SK-N-SH treated with all-trans-retinoic acid at 6 μM for 48 hours (cell line): Measurements from ENCODE around the gene DPYD.

Source experiments
- ATAC-seq: fragments of 200-7000 bp; cut with Tn5 transposase; 3 replicates; pipeline ENCODE4 v1.9.1; 2020; ENCODE audit warnings: mild to moderate bottlenecking, moderate library complexity
- ARNTL ChIP-seq: fragments of 450-650 bp; formaldehyde crosslinking; IDR thresholded peaks from 2 replicates; pipeline ENCODE4 v1.5.0; 2020; ENCODE audit warnings: low read depth, mild to moderate bottlenecking, moderate library complexity, borderline replicate concordance
- BACH2 ChIP-seq: fragments of 250-450 bp; sonication (Bioruptor Pico); IDR thresholded peaks from 2 replicates; pipeline ENCODE4 v1.9.0; 2021; ENCODE audit warnings: mild to moderate bottlenecking, borderline replicate concordance
- CSDC2 ChIP-seq: fragments of 250-450 bp; sonication (Bioruptor Pico); IDR thresholded peaks from 2 replicates; pipeline ENCODE4 v1.5.0; 2020; ENCODE audit warnings: mild to moderate bottlenecking, moderate library complexity
- GLIS3 ChIP-seq: fragments of 250-450 bp; sonication (Bioruptor Pico); IDR thresholded peaks from 2 replicates; pipeline ENCODE4 v1.5.0; 2020; ENCODE audit warnings: mild to moderate bottlenecking, moderate library complexity
- ISL1 ChIP-seq: fragments of 250-450 bp; sonication (Bioruptor Pico); IDR thresholded peaks from 2 replicates; pipeline ENCODE4 v2.1.2; 2022; ENCODE audit warnings: mild to moderate bottlenecking, moderate library complexity
- OSR1 ChIP-seq: fragments of 250-450 bp; sonication (Bioruptor Pico); IDR thresholded peaks from 2 replicates; pipeline ENCODE4 v1.8.0; 2022; ENCODE audit warnings: moderate library complexity, mild to moderate bottlenecking, inconsistent platforms
- RARB ChIP-seq: fragments of 250-450 bp; sonication (Bioruptor Pico); IDR thresholded peaks from 2 replicates; pipeline ENCODE4 v1.8.0; 2021; ENCODE audit warnings: mild to moderate bottlenecking, moderate library complexity
- SNAI2 ChIP-seq: fragments of 250-450 bp; sonication (Bioruptor Pico); IDR thresholded peaks from 2 replicates; pipeline ENCODE4 v1.5.0; 2020; ENCODE audit warnings: mild to moderate bottlenecking, moderate library complexity
- TCF4 ChIP-seq: fragments of 250-450 bp; sonication (Bioruptor Pico); IDR thresholded peaks from 2 replicates; pipeline ENCODE4 v1.8.0; 2021; ENCODE audit warnings: mild to moderate bottlenecking, moderate library complexity, borderline replicate concordance
- TOX ChIP-seq: fragments of 250-450 bp; sonication (Bioruptor Pico); IDR thresholded peaks from 2 replicates; pipeline ENCODE4 v1.8.0; 2021; ENCODE audit warnings: mild to moderate bottlenecking, moderate library complexity, borderline replicate concordance
- ZC3H10 ChIP-seq: fragments of 250-450 bp; sonication (Bioruptor Pico); IDR thresholded peaks from 2 replicates; pipeline ENCODE4 v1.5.1; 2021; ENCODE audit warnings: mild to moderate bottlenecking, moderate library complexity
- ZFP3 ChIP-seq: fragments of 250-450 bp; sonication (Bioruptor Pico); IDR thresholded peaks from 2 replicates; pipeline ENCODE4 v1.5.0; 2020; ENCODE audit warnings: mild to moderate bottlenecking, moderate library complexity
- ZFP30 ChIP-seq: fragments of 450-650 bp; formaldehyde crosslinking; IDR thresholded peaks from 2 replicates; pipeline ENCODE4 v1.5.0; 2022; ENCODE audit warnings: mild to moderate bottlenecking, moderate library complexity
- ZNF565 ChIP-seq: fragments of 450-650 bp; formaldehyde crosslinking; conservative IDR thresholded peaks from 2 replicates; pipeline ENCODE4 v1.5.0; 2020; ENCODE audit warnings: low read depth, mild to moderate bottlenecking, moderate library complexity
- ZNF70 ChIP-seq: fragments of 450-650 bp; formaldehyde crosslinking; IDR thresholded peaks from 2 replicates; pipeline ENCODE4 v1.5.0; 2020; ENCODE audit warnings: mild to moderate bottlenecking, moderate library complexity
- ZNF8 ChIP-seq: fragments of 450-650 bp; formaldehyde crosslinking; IDR thresholded peaks from 2 replicates; pipeline ENCODE4 v1.5.0; 2020; ENCODE audit warnings: mild to moderate bottlenecking, moderate library complexity
- TF ChIP-seq, protein P1 (sequence below): fragments of 250-450 bp; sonication (Bioruptor Pico); IDR thresholded peaks from 2 replicates; pipeline ENCODE4 v1.5.1; 2020; ENCODE audit warnings: low read depth, mild to moderate bottlenecking, moderate library complexity
- TF ChIP-seq, protein P2 (sequence below): fragments of 250-450 bp; sonication (Bioruptor Pico); IDR thresholded peaks from 2 replicates; pipeline ENCODE4 v1.5.1; 2021; ENCODE audit warnings: mild to moderate bottlenecking, moderate library complexity
- TF ChIP-seq, protein P3 (sequence below): fragments of 250-450 bp; sonication (Bioruptor Pico); IDR thresholded peaks from 2 replicates; pipeline ENCODE4 v1.8.0; 2020; ENCODE audit warnings: mild to moderate bottlenecking, moderate library complexity, borderline replicate concordance
- TF ChIP-seq, protein P4 (sequence below): fragments of 250-450 bp; sonication (Bioruptor Pico); IDR thresholded peaks from 2 replicates; pipeline ENCODE4 v1.5.0; 2020; ENCODE audit warnings: mild to moderate bottlenecking, moderate library complexity
- TF ChIP-seq, protein P5 (sequence below): fragments of 250-450 bp; sonication (Bioruptor Pico); IDR thresholded peaks from 2 replicates; pipeline ENCODE4 v1.8.0; 2021; ENCODE audit warnings: low read depth, mild to moderate bottlenecking, moderate library complexity, borderline replicate concordance

Gene DPYD

DNA sequence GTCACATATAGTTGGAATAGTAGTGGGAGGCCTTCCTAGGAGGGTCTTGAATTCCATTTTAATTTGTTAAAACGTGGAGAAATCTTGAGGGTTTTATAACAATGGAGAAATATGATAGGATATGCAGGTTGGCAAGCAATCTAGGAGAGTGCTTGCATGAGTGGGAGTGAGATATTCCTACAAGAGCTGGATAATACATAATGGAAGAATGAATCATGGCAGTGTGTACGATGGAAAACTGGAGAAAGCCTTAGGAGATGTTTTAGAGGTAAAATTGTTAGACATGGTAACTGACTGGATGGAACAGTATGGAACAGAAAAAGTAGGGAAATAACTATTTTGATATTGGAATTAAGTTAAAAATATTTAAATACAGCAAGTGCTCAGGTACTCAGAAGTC lies 846.9 kb downstream of the DPYD start:
- TF ChIP-seq ZC3H10 (CRISPR knock-in tag), result no peak
- no peak for TF ChIP-seq ZFP3 (CRISPR knock-in tag)
- no peak for TF ChIP-seq BACH2
- TF ChIP-seq, all 23 proteins: peak for 0
- ATAC-seq, result no peak

DNA sequence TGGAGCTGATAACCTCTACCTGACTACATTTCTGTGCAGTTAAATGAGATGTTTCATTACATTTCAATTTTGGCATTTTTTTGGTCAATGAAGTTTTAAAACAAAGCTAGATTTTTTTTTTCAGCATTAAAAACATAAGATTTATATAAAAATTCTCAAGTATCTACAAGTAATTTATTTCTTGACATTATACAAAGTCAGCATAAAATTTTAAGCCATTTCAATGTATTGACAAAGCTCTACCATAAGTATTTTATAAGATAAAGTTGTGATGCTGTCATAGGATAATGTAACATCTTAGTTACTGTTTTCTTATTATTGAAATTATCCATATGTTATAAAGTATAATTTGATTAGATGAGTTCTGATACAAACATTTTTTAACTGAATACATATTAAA lies 847.7 kb downstream of the DPYD start:
- ATAC-seq, result no peak
- TF ChIP-seq, protein P1, sequence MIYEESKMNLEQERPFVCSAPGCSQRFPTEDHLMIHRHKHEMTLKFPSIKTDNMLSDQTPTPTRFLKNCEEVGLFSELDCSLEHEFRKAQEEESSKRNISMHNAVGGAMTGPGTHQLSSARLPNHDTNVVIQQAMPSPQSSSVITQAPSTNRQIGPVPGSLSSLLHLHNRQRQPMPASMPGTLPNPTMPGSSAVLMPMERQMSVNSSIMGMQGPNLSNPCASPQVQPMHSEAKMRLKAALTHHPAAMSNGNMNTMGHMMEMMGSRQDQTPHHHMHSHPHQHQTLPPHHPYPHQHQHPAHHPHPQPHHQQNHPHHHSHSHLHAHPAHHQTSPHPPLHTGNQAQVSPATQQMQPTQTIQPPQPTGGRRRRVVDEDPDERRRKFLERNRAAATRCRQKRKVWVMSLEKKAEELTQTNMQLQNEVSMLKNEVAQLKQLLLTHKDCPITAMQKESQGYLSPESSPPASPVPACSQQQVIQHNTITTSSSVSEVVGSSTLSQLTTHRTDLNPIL (CRISPR knock-in tag), result no peak
- no peak for TF ChIP-seq ZC3H10 (CRISPR knock-in tag)
- no peak for TF ChIP-seq ZFP30 (CRISPR knock-in tag)
- TF ChIP-seq, protein P2, sequence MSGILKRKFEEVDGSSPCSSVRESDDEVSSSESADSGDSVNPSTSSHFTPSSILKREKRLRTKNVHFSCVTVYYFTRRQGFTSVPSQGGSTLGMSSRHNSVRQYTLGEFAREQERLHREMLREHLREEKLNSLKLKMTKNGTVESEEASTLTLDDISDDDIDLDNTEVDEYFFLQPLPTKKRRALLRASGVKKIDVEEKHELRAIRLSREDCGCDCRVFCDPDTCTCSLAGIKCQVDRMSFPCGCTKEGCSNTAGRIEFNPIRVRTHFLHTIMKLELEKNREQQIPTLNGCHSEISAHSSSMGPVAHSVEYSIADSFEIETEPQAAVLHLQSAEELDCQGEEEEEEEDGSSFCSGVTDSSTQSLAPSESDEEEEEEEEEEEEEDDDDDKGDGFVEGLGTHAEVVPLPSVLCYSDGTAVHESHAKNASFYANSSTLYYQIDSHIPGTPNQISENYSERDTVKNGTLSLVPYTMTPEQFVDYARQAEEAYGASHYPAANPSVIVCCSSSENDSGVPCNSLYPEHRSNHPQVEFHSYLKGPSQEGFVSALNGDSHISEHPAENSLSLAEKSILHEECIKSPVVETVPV (CRISPR knock-in tag), result no peak
- no peak for TF ChIP-seq RARB (CRISPR knock-in tag)
- TF ChIP-seq ZNF70, result no peak
- no peak for TF ChIP-seq CSDC2 (CRISPR knock-in tag)
- TF ChIP-seq TOX (CRISPR knock-in tag), result no peak
- TF ChIP-seq ZFP3 (CRISPR knock-in tag), result no peak
- no peak for TF ChIP-seq GLIS3 (CRISPR knock-in tag)
- TF ChIP-seq BACH2, result no peak
- TF ChIP-seq, protein P3, sequence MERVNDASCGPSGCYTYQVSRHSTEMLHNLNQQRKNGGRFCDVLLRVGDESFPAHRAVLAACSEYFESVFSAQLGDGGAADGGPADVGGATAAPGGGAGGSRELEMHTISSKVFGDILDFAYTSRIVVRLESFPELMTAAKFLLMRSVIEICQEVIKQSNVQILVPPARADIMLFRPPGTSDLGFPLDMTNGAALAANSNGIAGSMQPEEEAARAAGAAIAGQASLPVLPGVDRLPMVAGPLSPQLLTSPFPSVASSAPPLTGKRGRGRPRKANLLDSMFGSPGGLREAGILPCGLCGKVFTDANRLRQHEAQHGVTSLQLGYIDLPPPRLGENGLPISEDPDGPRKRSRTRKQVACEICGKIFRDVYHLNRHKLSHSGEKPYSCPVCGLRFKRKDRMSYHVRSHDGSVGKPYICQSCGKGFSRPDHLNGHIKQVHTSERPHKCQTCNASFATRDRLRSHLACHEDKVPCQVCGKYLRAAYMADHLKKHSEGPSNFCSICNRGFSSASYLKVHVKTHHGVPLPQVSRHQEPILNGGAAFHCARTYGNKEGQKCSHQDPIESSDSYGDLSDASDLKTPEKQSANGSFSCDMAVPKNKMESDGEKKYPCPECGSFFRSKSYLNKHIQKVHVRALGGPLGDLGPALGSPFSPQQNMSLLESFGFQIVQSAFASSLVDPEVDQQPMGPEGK (CRISPR knock-in tag), result no peak
- TF ChIP-seq, all 23 proteins: peak for 0

DNA sequence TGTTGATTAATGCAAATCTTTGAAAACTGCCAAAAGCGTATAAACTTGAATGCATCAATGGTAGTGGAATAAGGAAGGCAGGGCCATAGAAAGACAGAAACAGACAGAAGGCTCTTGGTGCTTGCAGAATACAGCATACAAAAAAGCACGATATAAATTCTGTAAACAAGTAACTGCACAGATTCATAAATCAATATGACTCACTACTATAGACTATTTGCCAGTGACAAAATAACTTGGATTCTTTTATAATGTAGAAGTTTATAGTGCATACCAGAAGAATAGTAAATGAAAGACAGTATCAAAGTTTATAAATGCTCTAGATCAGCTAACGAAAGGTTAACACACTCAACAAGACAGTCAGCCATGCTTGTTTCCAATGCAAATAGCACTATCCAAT lies 849.7 kb downstream of the DPYD start:
- ATAC-seq, result peak; percentile 27; the same call in 1 of the 3 replicates
- TF ChIP-seq ZNF565 (CRISPR knock-in tag), result no peak
- TF ChIP-seq RARB (CRISPR knock-in tag), result no peak

DNA sequence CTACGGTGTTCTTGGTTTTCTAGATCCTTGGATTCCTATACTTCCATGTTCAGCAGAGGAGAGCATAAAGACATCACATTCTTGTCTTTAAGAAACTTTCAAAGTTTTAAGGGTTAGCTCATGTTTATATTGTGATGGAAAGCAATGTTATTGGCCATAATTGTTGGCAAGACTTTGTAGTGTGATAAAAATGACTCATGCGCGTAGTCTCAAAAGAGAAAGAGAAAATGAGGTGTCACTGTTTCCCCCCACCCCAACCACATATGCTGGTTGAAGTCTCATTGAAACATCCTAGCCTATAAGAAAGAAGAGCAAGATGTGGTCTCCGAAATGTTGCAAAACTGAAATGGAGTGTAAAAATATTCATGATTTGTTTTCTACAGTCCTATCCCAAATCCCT lies 850.5 kb downstream of the DPYD start:
- no peak for ATAC-seq

DNA sequence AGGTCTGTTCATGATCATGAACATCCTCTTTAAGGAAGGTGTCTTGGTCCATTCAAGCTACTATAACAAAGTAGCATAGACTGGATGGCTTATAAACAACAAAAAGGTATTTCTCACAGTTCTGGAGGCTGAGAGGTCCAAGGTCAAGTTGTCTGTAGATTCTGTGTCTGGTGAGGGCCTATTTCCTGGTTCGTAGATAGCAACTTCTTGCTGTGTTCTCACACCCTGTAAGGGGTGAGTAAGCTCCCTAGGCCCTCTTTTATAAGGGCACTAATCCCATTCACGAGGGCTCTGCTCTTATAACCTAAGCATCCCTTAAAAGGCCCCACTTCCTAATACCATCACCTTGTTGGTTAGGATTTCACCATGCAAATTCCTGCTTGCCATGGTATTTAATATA lies 851.5 kb downstream of the DPYD start:
- no peak for ATAC-seq
- TF ChIP-seq TCF4, result no peak
- no peak for TF ChIP-seq TOX (CRISPR knock-in tag)
- TF ChIP-seq ZNF70, result no peak
- no peak for TF ChIP-seq SNAI2 (CRISPR knock-in tag)
- no peak for TF ChIP-seq ISL1
- TF ChIP-seq, protein P4, sequence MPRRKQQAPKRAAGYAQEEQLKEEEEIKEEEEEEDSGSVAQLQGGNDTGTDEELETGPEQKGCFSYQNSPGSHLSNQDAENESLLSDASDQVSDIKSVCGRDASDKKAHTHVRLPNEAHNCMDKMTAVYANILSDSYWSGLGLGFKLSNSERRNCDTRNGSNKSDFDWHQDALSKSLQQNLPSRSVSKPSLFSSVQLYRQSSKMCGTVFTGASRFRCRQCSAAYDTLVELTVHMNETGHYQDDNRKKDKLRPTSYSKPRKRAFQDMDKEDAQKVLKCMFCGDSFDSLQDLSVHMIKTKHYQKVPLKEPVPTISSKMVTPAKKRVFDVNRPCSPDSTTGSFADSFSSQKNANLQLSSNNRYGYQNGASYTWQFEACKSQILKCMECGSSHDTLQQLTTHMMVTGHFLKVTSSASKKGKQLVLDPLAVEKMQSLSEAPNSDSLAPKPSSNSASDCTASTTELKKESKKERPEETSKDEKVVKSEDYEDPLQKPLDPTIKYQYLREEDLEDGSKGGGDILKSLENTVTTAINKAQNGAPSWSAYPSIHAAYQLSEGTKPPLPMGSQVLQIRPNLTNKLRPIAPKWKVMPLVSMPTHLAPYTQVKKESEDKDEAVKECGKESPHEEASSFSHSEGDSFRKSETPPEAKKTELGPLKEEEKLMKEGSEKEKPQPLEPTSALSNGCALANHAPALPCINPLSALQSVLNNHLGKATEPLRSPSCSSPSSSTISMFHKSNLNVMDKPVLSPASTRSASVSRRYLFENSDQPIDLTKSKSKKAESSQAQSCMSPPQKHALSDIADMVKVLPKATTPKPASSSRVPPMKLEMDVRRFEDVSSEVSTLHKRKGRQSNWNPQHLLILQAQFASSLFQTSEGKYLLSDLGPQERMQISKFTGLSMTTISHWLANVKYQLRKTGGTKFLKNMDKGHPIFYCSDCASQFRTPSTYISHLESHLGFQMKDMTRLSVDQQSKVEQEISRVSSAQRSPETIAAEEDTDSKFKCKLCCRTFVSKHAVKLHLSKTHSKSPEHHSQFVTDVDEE (CRISPR knock-in tag), result no peak
- TF ChIP-seq ARNTL (CRISPR knock-in tag), result no peak
- no peak for TF ChIP-seq ZFP3 (CRISPR knock-in tag)
- no peak for TF ChIP-seq ZNF8
- TF ChIP-seq, protein P5, sequence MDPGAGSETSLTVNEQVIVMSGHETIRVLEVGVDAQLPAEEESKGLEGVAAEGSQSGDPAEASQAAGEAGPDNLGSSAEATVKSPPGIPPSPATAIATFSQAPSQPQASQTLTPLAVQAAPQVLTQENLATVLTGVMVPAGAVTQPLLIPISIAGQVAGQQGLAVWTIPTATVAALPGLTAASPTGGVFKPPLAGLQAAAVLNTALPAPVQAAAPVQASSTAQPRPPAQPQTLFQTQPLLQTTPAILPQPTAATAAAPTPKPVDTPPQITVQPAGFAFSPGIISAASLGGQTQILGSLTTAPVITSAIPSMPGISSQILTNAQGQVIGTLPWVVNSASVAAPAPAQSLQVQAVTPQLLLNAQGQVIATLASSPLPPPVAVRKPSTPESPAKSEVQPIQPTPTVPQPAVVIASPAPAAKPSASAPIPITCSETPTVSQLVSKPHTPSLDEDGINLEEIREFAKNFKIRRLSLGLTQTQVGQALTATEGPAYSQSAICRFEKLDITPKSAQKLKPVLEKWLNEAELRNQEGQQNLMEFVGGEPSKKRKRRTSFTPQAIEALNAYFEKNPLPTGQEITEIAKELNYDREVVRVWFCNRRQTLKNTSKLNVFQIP (CRISPR knock-in tag), result no peak
- no peak for TF ChIP-seq RARB (CRISPR knock-in tag)
- no peak for TF ChIP-seq OSR1 (CRISPR knock-in tag)

More for the DNA sequence above, 850.5 kb downstream of the DPYD start:
- TF ChIP-seq ZFP3 (CRISPR knock-in tag) (no peak), ARNTL (CRISPR knock-in tag) (no peak), ZFP30 (CRISPR knock-in tag) (no peak)
